Kidney (tissue), 14 donors: ENCODE data around the gene PPM1H. TPM values are rescaled to one million over a fixed set of nuclear protein-coding genes. Genes with fewer than 3 reads are reported as not detected.

Source experiments
- DNase-seq, 5 donors: peaks; one replicate each; pipeline ENCODE4 v3.0.0-alpha.2; 2013 to 2020
- FAIRE-seq: peaks from 2 replicates; lab custom pipeline; 2012; peaks lifted over from hg19 to GRCh38; lab: Jason Lieb, UNC
- H3K27ac ChIP-seq, 2 donors: one replicate each; pipeline ENCODE4 v1.7.0; 2013; ENCODE audit warnings: low read depth in 2 of 2, low read length in 2 of 2, inconsistent platforms in 1 of 2
- H3K27me3 ChIP-seq: one replicate; pipeline ENCODE4 v1.7.1; 2013; ENCODE audit warnings: low read length, inconsistent platforms; ENCODE audit not compliant: control insufficient read depth, insufficient read depth
- H3K36me3 ChIP-seq, 3 donors: one replicate each; pipeline versions ENCODE4 v1.7.0 to v1.7.1; 2013; ENCODE audit warnings: low read length in 3 of 3, control low read depth in 1 of 3, inconsistent platforms in 1 of 3; ENCODE audit not compliant: insufficient read depth in 3 of 3, control insufficient read depth in 2 of 3
- H3K4me1 ChIP-seq, 3 donors: one replicate each; pipeline versions ENCODE4 v1.7.0 to v1.7.1; 2013; ENCODE audit warnings: low read length in 3 of 3, inconsistent platforms in 1 of 3, low read depth in 1 of 3; ENCODE audit not compliant: control insufficient read depth in 2 of 3, insufficient read depth in 2 of 3
- H3K4me3 ChIP-seq, 3 donors: one replicate each; pipeline versions ENCODE4 v1.7.0 to v1.8.1; 2013; ENCODE audit warnings: low read length in 3 of 3, control low read depth in 1 of 3, inconsistent platforms in 1 of 3
- H3K9ac ChIP-seq, 3 donors: one replicate each; pipeline versions ENCODE4 v1.7.0 to v1.7.1; 2013; ENCODE audit warnings: low read length in 3 of 3, control low read depth in 1 of 3, inconsistent platforms in 1 of 3
- H3K9me3 ChIP-seq, 3 donors: one replicate each; pipeline versions ENCODE4 v1.7.0 to v1.7.1; 2013; ENCODE audit warnings: low read length in 3 of 3, control low read depth in 1 of 3, inconsistent platforms in 1 of 3; ENCODE audit not compliant: control insufficient read depth in 2 of 3, insufficient read depth in 1 of 3
- intact Hi-C: fragments of 100-400 bp; cut with DNase I; formaldehyde crosslinking; loops from one replicate; pipeline ENCODE4 v1.11.1; 2022
- polyA plus RNA-seq: library from polyadenylated mRNA; stranded (reverse); fragments of 350-450 nt; fragmentation: Illumina TruSeq; extraction: RNeasy Lipid Tissue Mini Kit (QIAGEN cat#74804); gene quantifications from one replicate; pipeline ENCODE4 v1.2.3, GENCODE V29; 2014; ENCODE audit warnings: low read depth, low replicate concordance; ENCODE audit not compliant: insufficient read depth
- total RNA-seq: library from RNA; stranded (reverse); fragmentation: NEBNext Ultra II Directional; extraction: Animal tissue kit (Norgen Biotek cat#: 25700); gene quantifications from one replicate; pipeline ENCODE4 v1.2.1, GENCODE V29; 2021
- TF ChIP-seq, protein P1 (sequence below): IDR thresholded peaks from 3 replicates; pipeline ENCODE4 v1.5.1; 2012; ENCODE audit warnings: mild to moderate bottlenecking, moderate library complexity, borderline replicate concordance; ENCODE audit not compliant: insufficient read depth; ENCODE audit errors: extremely low read depth
- donor health status: control.
- donor health status: control.
- donor health status: control.
- donor health status: control.
- donor health status: control.
- donor health status: DM: yes; HTN: yes; CAD: no.
- donor health status: Normal renal cell carcinoma (clear cell type).

Gene PPM1H
- total and polyA plus RNA-seq, 2 donors from 2014 or later, result 8.7 to 25.0 TPM

DNA sequence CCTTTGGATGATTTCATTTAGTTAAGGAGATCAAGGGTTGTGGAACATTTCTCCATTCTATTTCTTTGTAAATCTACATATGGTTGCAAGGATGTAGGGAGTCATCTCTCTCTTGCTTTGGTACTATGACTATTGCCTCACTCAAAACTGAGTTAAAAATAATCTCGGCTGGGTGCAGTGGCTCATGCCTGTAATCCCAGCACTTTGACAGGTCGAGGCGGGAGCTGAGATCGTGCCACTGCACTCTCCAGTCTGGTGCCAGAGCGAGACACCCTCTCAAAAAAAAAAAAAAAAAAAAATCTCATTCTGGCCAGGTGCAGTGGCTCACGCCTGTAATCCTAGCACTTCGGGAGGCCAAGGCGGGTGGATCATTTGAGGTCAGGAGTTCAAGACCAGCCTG, 24.8 kb upstream of the PPM1H start:
- H3K27ac ChIP-seq, result no peak overlapping the region
- H3K4me1 ChIP-seq, result peaks cover 0 to 5% (median 0%) of the 10 kb centered on the region in 3 donors
- intact Hi-C loops, result no loop called here
- H3K4me3 ChIP-seq, result no peak overlapping the region
- FAIRE-seq (no peak), DNase-seq (no peak)
- H3K9ac ChIP-seq, result no peak overlapping the region
- H3K9me3 ChIP-seq, result no peaks in the 10 kb centered on the region
- H3K27me3 ChIP-seq, result no peaks in the 10 kb centered on the region
- TF ChIP-seq, protein P1, sequence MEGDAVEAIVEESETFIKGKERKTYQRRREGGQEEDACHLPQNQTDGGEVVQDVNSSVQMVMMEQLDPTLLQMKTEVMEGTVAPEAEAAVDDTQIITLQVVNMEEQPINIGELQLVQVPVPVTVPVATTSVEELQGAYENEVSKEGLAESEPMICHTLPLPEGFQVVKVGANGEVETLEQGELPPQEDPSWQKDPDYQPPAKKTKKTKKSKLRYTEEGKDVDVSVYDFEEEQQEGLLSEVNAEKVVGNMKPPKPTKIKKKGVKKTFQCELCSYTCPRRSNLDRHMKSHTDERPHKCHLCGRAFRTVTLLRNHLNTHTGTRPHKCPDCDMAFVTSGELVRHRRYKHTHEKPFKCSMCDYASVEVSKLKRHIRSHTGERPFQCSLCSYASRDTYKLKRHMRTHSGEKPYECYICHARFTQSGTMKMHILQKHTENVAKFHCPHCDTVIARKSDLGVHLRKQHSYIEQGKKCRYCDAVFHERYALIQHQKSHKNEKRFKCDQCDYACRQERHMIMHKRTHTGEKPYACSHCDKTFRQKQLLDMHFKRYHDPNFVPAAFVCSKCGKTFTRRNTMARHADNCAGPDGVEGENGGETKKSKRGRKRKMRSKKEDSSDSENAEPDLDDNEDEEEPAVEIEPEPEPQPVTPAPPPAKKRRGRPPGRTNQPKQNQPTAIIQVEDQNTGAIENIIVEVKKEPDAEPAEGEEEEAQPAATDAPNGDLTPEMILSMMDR, result no peak
- H3K36me3 ChIP-seq, result no peaks in the 10 kb centered on the region

DNA sequence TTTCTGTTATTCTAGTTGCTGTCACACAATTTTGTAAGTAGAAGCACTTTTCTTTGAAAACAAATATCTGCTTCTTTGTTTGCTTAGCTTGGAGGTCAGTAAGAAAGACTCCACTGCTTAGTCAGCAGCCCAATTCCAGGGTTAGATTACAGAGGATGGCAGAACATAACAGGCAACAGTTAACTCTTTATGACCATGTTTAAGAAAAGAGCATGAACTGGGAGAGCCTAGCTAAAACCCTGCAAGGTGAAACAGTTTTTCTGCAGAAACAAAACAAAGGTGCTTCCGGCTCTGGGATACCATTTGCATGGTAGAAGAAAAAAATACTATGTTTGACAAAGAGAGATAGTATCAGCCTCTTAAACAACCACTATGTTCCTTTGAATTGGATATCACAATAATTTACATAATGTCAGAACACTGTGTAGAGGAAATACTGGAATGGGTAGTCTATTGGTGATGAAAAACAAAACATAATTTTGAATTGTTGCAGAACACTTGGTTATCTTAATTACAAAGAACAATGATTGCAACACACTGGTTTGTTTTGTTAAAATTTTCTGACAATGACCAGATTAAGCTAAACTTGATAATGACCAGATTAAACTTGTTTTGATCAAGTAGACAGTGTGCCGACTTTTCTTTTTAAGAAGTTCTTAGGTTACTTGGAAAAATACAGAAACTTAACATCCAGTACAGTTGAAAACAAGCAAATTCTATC, 22.4 kb upstream of the PPM1H start:
- Histone ChIP-seq H3K27me3 (no peaks in the 10 kb centered on the region), H3K4me1 (peaks cover 0 to 5% (median 0%) of the 10 kb centered on the region in 3 donors), H3K36me3 (no peaks in the 10 kb centered on the region), H3K27ac (no peak overlapping the region), H3K9ac (no peak overlapping the region), H3K4me3 (peak overlapping the region in 1 of 3 donors; percentile 9), H3K9me3 (no peaks in the 10 kb centered on the region)
- peak in 3 of 5 donors; percentile 33 to 77 (median 71) for DNase-seq
- no peak for FAIRE-seq
- TF ChIP-seq, protein P1, result no peak
- intact Hi-C loops, result no loop called here

DNA sequence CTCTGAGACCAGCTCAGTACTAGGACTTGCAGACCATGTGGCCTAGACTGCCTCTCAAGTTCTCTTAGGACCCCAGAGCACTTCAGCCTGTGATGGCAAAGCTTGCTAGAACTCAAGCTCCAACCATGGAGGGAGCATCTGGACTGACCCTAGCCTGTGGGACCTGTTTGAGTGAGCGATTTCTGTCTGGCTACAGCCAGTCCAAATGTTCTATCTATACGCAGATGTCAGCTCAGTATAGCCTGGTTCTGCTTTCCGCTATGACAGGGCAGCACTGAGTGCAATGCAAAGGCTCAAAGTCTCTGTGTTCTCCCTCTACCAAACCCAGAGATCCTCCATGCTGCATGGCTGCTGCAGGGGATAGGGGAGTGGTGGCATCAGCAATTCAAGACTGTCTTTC, 20.7 kb upstream of the PPM1H start:
- Histone ChIP-seq H3K4me3 (no peak overlapping the region), H3K36me3 (no peaks in the 10 kb centered on the region), H3K9ac (no peak overlapping the region), H3K9me3 (no peaks in the 10 kb centered on the region), H3K4me1 (peaks cover 0 to 5% (median 0%) of the 10 kb centered on the region in 3 donors), H3K27ac (no peak overlapping the region), H3K27me3 (no peaks in the 10 kb centered on the region)
- TF ChIP-seq, protein P1, result no peak
- intact Hi-C loops, result no loop called here
- no peak for FAIRE-seq
- DNase-seq, result no peak
